GM23248 (cell line): Measurements from ENCODE around the gene XYLT2. TPM values are rescaled to one million over a fixed set of nuclear protein-coding genes. Genes with fewer than 3 reads are reported as not detected.

Experiments
- DNase-seq: peaks from one replicate; pipeline ENCODE4 v3.0.0-alpha.2; 2015
- H2AFZ ChIP-seq: fragments of 200-600 bp; sonication (generic); 2 replicates; pipeline ENCODE4 v1.6.1; 2016; ENCODE audit warnings: antibody characterized with exemption
- H3F3A ChIP-seq: fragments of 200-600 bp; sonication (generic); 2 replicates; pipeline ENCODE4 v1.6.1; 2016; ENCODE audit warnings: mild to moderate bottlenecking, antibody characterized with exemption, mixed run types; ENCODE audit not compliant: insufficient read depth
- H3K27ac ChIP-seq: fragments of 200-600 bp; sonication (generic); 2 replicates; pipeline ENCODE4 v1.5.1; 2016; ENCODE audit warnings: mild to moderate bottlenecking
- H3K27me3 ChIP-seq: fragments of 200-600 bp; sonication (generic); replicated peaks from 2 replicates; pipeline ENCODE4 v1.6.1; 2016; ENCODE audit warnings: mild to moderate bottlenecking; ENCODE audit not compliant: insufficient read depth
- H3K36me3 ChIP-seq: fragments of 200-600 bp; sonication (generic); 2 replicates; pipeline ENCODE4 v1.6.1; 2016; ENCODE audit warnings: low read depth, mild to moderate bottlenecking
- H3K4me1 ChIP-seq: fragments of 200-600 bp; sonication (generic); 2 replicates; pipeline ENCODE4 v1.6.1; 2016; ENCODE audit warnings: mild to moderate bottlenecking; ENCODE audit not compliant: insufficient read depth
- H3K4me2 ChIP-seq: fragments of 200-600 bp; sonication (generic); one replicate; pipeline ENCODE4 v1.6.1; 2016; ENCODE audit warnings: mild to moderate bottlenecking; ENCODE audit not compliant: unreplicated experiment
- H3K4me3 ChIP-seq: fragments of 200-600 bp; sonication (generic); 2 replicates; pipeline ENCODE4 v1.5.1; 2016; ENCODE audit warnings: mild to moderate bottlenecking
- H3K79me2 ChIP-seq: fragments of 200-600 bp; sonication (generic); 2 replicates; pipeline ENCODE4 v1.6.1; 2016; ENCODE audit warnings: mild to moderate bottlenecking; ENCODE audit not compliant: insufficient read depth
- H3K9ac ChIP-seq: fragments of 200-600 bp; sonication (generic); 2 replicates; pipeline ENCODE4 v1.6.1; 2016; ENCODE audit warnings: mild to moderate bottlenecking
- H3K9me2 ChIP-seq: fragments of 200-600 bp; sonication (generic); 2 replicates; pipeline ENCODE4 v1.6.1; 2016; ENCODE audit warnings: mixed run types, mild to moderate bottlenecking, moderate library complexity; ENCODE audit not compliant: insufficient read depth
- H3K9me3 ChIP-seq: fragments of 200-600 bp; sonication (generic); one replicate; pipeline ENCODE4 v1.6.1; 2017; ENCODE audit warnings: low read depth
- H4K20me1 ChIP-seq: fragments of 200-600 bp; sonication (generic); 2 replicates; pipeline ENCODE4 v1.6.0; 2016; ENCODE audit not compliant: insufficient read depth
- EZH2 ChIP-seq: fragments of 200-600 bp; sonication (generic); IDR thresholded peaks from 2 replicates; pipeline ENCODE4 v1.6.1; 2018; ENCODE audit warnings: antibody characterized with exemption, mild to moderate bottlenecking; ENCODE audit not compliant: insufficient read depth, poor library complexity, severe bottlenecking
- EZH2phosphoT487 ChIP-seq: fragments of 200-600 bp; sonication (generic); IDR thresholded peaks from 2 replicates; pipeline ENCODE4 v1.6.1; 2018; ENCODE audit warnings: antibody characterized with exemption, moderate library complexity, mild to moderate bottlenecking, low read depth; ENCODE audit not compliant: insufficient read depth
- WGBS, 2 experiments: methylation state at CpG; one replicate each; pipeline ENCODE4 v1.1.6; 2015 to 2017; ENCODE audit warnings: low lambda C conversion rate in 2 of 2, low coverage in 1 of 2; ENCODE audit errors: missing lambda C conversion rate in 2 of 2; 5-methylcytosine and 5-hydroxymethylcytosine counted together
- in situ Hi-C: fragments of 300-500 bp; cut with MboI; formaldehyde crosslinking; loops from 2 replicates; pipeline ENCODE4 v1.15.0; 2020
- polyA plus RNA-seq: library from polyadenylated mRNA; unstranded; fragments of >200 nt; fragmentation: Nextera tagmentation; extraction: Ambion mirVana; gene quantifications from 2 replicates; pipeline ENCODE4 v1.2.1, GENCODE V29; 2016
- total RNA-seq: library from RNA; depleted of rRNA; stranded (reverse); fragments of >200 nt; shearing (Covaris generic); gene quantifications from 2 replicates; pipeline ENCODE4 v1.2.3, GENCODE V29; 2014

XYLT2 gene
- total and polyA plus RNA-seq, 2 experiments from 2014 or later: 25.3 to 43.6 TPM

DNA sequence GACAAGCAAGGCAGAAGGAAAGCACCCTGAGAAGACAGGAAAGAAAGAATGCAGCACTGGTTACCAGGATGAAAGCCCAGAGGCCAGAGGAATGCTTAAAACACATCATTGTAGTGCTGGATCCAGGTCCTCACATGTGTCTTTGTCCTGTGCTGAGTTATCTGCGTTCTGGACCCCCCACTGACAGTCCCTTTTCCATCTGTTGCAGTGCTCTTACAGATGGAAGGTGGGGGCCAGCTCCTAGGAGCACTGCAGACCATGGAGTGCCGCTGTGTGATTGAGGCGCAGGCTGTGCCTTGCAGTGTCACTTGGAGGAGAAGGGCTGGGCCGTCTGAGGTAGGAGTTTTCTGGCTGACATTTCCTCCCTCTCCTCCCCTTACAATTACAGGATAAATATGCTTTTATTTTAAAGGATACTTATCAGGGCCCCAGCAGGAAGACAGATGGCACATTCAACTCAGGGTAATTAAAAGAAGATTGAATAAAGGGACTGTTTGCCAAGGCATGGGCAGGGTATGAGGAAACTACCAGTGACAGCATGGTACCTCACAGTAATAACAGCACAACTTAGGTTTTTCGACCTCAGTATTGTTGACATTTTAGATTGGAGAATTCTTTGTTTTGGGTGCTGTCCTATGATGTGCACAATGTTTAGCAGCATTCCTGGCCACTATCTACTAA, 30.1 kb downstream of the XYLT2 start:
- H3K79me2 ChIP-seq: peaks cover 19% of the 10 kb centered on the region
- H3K4me1 ChIP-seq: peaks cover 4% of the 10 kb centered on the region; the same call in 1 of the 2 replicates
- H3F3A ChIP-seq: peaks cover 22% of the 10 kb centered on the region
- no peak overlapping the region for H3K27ac ChIP-seq
- TF ChIP-seq EZH2phosphoT487 (no peak), EZH2 (no peak)
- no peak for DNase-seq
- H2AFZ ChIP-seq: no peak overlapping the region
- in situ Hi-C loops: no loop called here
- H3K4me2 ChIP-seq: no peak overlapping the region
- H3K4me3 ChIP-seq: no peak overlapping the region
- peaks cover 2% of the 10 kb centered on the region; the same call in 1 of the 2 replicates for H3K36me3 ChIP-seq
- WGBS, 2 experiments: 70 to 71% methylated on average over 5 of the region's 5 CpGs
- H3K9ac ChIP-seq: no peak overlapping the region
- no peaks in the 10 kb centered on the region for H4K20me1 ChIP-seq
- no peaks in the 10 kb centered on the region for H3K9me3 ChIP-seq
- H3K27me3 ChIP-seq: no peaks in the 10 kb centered on the region
- no peaks in the 10 kb centered on the region for H3K9me2 ChIP-seq

DNA sequence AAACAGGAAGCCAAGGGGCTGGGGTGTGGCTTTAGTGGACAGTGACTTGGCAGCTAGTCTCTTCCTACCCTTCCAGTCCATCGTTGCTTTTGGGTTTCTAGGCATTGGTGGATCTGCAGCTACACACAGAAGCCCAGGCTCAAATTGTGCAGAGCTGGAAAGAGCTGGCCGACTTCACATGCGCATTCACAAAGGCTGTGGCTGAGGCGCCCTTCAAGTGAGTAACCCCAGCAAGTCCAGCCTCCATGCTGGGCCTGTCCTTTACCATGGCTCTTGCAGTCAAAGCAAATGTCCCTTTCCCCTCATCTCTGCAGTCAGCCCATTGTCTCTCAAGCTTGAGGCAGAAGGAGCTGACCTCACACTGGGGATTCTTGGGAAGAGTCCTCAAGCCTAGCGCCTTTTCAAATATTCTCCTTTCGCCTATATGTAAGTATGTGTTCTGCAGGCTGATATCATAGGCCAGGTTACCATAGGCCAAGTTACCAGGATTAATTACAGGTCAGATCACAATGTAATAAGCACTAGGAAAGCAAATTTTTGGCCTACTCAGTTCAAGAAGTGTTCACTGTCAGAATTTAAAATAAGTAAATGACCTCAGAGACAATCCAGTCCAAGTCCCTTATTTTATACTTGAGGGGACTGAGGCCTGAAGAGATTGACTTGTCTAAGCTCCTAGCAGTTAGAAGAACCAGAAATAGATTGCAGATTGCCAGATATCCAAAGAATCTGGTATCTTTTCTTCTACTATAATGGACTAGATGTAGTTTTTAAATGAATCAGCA, 33.6 kb downstream of the XYLT2 start:
- H3K27me3 ChIP-seq: no peaks in the 10 kb centered on the region
- in situ Hi-C loops: no loop called here
- no peaks in the 10 kb centered on the region for H3K9me2 ChIP-seq
- no peak overlapping the region for H2AFZ ChIP-seq
- no peak overlapping the region for H3K9ac ChIP-seq
- H3K4me1 ChIP-seq: no peaks in the 10 kb centered on the region
- no peaks in the 10 kb centered on the region for H4K20me1 ChIP-seq
- H3K79me2 ChIP-seq: no peaks in the 10 kb centered on the region
- no peak overlapping the region for H3K4me3 ChIP-seq
- H3F3A ChIP-seq: peaks cover 54% of the 10 kb centered on the region
- TF ChIP-seq EZH2 (no peak), EZH2phosphoT487 (no peak)
- no peaks in the 10 kb centered on the region for H3K9me3 ChIP-seq
- 90 to 93% methylated on average over 6 of the region's 6 CpGs for WGBS, 2 experiments
- peaks cover 35% of the 10 kb centered on the region for H3K36me3 ChIP-seq
- no peak overlapping the region for H3K27ac ChIP-seq
- DNase-seq: no peak
- H3K4me2 ChIP-seq: no peak overlapping the region

DNA sequence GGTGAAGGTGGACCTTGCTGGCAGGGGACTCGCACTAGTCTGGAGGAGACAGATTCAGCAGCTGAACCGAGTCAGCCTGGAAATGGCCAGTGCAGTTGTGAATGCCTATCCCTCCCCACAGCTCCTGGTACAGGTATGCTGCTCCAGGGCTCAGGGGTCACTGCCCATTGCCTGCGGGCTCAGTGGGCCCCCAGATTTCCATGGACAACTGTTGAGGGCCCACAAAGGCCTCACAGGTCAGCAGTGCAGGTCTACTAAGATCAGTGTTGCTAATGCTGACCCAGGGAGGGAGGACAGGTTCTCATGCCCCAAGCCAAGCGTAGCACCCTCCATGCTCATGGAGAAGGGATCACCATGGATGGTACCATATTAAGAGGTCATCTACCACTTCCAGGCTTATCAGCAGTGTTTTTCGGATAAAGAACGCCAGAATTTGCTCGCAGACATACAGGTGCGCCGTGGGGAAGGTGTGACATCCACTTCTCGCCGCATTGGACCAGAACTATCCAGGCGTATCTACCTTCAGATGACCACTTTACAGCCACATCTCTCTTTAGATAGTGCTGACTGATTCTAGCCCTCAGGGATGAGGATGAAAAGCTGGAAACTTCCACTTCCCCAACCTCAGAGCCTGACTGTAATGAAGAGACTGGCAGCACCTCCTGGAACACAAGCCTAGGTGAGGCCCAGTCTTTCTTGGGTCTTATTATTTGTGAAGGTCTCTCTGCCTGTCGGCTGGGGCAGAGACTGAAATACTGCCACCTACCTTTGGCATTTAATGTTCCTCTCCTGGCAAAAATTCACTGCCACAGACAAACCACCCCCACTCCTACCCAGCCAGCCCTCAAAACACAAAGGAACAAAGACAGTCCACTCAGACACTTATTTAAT, 34.7 kb downstream of the XYLT2 start:
- peak; percentile 43 for DNase-seq
- peaks cover 46% of the 10 kb centered on the region for H3K36me3 ChIP-seq
- no peak overlapping the region for H3K4me2 ChIP-seq
- peaks cover 65% of the 10 kb centered on the region for H3F3A ChIP-seq
- no peaks in the 10 kb centered on the region for H3K4me1 ChIP-seq
- WGBS, 2 experiments: 82 to 83% methylated on average over 13 of the region's 13 CpGs
- no peak overlapping the region for H3K4me3 ChIP-seq
- no peak overlapping the region for H2AFZ ChIP-seq
- no peaks in the 10 kb centered on the region for H4K20me1 ChIP-seq
- in situ Hi-C loops: no loop called here
- no peaks in the 10 kb centered on the region for H3K27me3 ChIP-seq
- no peaks in the 10 kb centered on the region for H3K9me3 ChIP-seq
- TF ChIP-seq EZH2phosphoT487 (no peak), EZH2 (no peak)
- peaks cover 4% of the 10 kb centered on the region; the same call in 1 of the 2 replicates for H3K79me2 ChIP-seq
- no peaks in the 10 kb centered on the region for H3K9me2 ChIP-seq
- no peak overlapping the region for H3K9ac ChIP-seq
- no peak overlapping the region for H3K27ac ChIP-seq

DNA sequence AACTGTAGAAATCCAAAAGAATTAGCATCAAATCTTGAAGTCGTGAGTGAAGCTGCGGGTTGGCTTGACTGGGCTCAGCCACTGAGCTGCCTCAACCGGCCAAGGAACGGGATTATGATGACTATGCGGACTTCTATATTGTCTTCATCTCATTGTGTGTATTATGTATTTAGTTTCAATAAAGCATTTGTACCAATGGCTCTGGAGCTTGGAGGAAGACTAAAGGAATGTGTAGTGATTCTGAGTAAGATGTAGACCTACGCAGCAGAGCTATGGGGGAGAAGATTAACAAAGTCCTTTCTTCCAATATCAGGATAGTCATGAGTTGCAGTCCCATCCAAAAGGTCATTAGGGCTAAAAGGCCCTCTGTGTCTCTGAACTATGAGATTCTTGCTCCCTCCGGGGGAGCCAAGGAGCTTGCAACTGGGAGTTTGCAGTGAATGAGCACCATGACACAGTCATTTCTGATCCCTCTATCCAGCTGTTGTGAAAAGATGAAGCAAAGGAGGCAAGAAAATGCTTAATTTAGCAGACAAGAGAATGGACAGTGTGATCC, 35.4 kb downstream of the XYLT2 start:
- Histone ChIP-seq H3K9ac (no peak overlapping the region), H3K4me3 (no peak overlapping the region), H3K4me2 (no peak overlapping the region), H3K9me3 (no peaks in the 10 kb centered on the region), H3K27me3 (no peaks in the 10 kb centered on the region), H4K20me1 (no peaks in the 10 kb centered on the region), H3K79me2 (peaks cover 11% of the 10 kb centered on the region), H3K4me1 (no peaks in the 10 kb centered on the region), H2AFZ (no peak overlapping the region), H3K36me3 (peaks cover 53% of the 10 kb centered on the region), H3F3A (peaks cover 71% of the 10 kb centered on the region), H3K9me2 (no peaks in the 10 kb centered on the region), H3K27ac (no peak overlapping the region)
- no peak for DNase-seq
- 88% methylated on average over 7 of the region's 7 CpGs for WGBS, 2 experiments
- in situ Hi-C loops: no loop called here
- no peak for TF ChIP-seq EZH2phosphoT487
